Kidney epithelial cell (primary cell): ENCODE data around the gene TRIP6. TPM values are rescaled to one million over a fixed set of nuclear protein-coding genes. Genes with fewer than 3 reads are reported as not detected.

Experiments used
- DNase-seq: peaks from one replicate; pipeline ENCODE4 v3.0.0-alpha.2; 2010; ENCODE audit warnings: low read depth
- H3K27me3 ChIP-seq: 2 replicates; pipeline ENCODE4 v1.6.0; 2011; ENCODE audit warnings: low read length; ENCODE audit not compliant: control insufficient read depth, insufficient read depth
- H3K36me3 ChIP-seq: 2 replicates; pipeline ENCODE4 v1.5.1; 2011; ENCODE audit warnings: low read length; ENCODE audit not compliant: control insufficient read depth, insufficient read depth
- H3K4me3 ChIP-seq: 2 replicates; pipeline ENCODE4 v1.5.1; 2011; ENCODE audit warnings: low read depth, mild to moderate bottlenecking, control low read depth, low read length
- total RNA-seq: library from RNA; depleted of rRNA; stranded (reverse); fragments of >200 nt; gene quantifications from 2 replicates; pipeline ENCODE4 v1.2.3, GENCODE V29; 2015
- TF ChIP-seq, protein P1 (sequence below): IDR thresholded peaks from 2 replicates; pipeline ENCODE4 v1.5.1; 2011; ENCODE audit warnings: mild to moderate bottlenecking, moderate library complexity, low read length, control low read depth, inconsistent platforms; ENCODE audit not compliant: insufficient read depth, poor library complexity, severe bottlenecking

Gene TRIP6
- total RNA-seq, 1 donor from 2014 or later: 114 TPM

- Histone ChIP-seq H3K4me3 (no peak overlapping the region), H3K27me3 (peaks cover 28% of the 10 kb centered on the region), H3K36me3 (no peaks in the 10 kb centered on the region)
- TF ChIP-seq, protein P1, sequence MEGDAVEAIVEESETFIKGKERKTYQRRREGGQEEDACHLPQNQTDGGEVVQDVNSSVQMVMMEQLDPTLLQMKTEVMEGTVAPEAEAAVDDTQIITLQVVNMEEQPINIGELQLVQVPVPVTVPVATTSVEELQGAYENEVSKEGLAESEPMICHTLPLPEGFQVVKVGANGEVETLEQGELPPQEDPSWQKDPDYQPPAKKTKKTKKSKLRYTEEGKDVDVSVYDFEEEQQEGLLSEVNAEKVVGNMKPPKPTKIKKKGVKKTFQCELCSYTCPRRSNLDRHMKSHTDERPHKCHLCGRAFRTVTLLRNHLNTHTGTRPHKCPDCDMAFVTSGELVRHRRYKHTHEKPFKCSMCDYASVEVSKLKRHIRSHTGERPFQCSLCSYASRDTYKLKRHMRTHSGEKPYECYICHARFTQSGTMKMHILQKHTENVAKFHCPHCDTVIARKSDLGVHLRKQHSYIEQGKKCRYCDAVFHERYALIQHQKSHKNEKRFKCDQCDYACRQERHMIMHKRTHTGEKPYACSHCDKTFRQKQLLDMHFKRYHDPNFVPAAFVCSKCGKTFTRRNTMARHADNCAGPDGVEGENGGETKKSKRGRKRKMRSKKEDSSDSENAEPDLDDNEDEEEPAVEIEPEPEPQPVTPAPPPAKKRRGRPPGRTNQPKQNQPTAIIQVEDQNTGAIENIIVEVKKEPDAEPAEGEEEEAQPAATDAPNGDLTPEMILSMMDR: no peak
- DNase-seq: no peak
Observed at GRCh38 chr7:100892364-100893317, 25.5 kb downstream of the TRIP6 start.

GRCh38 chr7:100893318-100893895, 26.2 kb downstream of the TRIP6 start:
- Histone ChIP-seq H3K36me3 (no peaks in the 10 kb centered on the region), H3K27me3 (peaks cover 28% of the 10 kb centered on the region), H3K4me3 (no peak overlapping the region)
- TF ChIP-seq, protein P1: no peak
- DNase-seq: no peak

GRCh38 chr7:100893910-100894721, 26.9 kb downstream of the TRIP6 start:
- H3K36me3 ChIP-seq: no peaks in the 10 kb centered on the region
- H3K27me3 ChIP-seq: peaks cover 28% of the 10 kb centered on the region
- TF ChIP-seq, protein P1: no peak
- H3K4me3 ChIP-seq: no peak overlapping the region
- no peak for DNase-seq

DNA sequence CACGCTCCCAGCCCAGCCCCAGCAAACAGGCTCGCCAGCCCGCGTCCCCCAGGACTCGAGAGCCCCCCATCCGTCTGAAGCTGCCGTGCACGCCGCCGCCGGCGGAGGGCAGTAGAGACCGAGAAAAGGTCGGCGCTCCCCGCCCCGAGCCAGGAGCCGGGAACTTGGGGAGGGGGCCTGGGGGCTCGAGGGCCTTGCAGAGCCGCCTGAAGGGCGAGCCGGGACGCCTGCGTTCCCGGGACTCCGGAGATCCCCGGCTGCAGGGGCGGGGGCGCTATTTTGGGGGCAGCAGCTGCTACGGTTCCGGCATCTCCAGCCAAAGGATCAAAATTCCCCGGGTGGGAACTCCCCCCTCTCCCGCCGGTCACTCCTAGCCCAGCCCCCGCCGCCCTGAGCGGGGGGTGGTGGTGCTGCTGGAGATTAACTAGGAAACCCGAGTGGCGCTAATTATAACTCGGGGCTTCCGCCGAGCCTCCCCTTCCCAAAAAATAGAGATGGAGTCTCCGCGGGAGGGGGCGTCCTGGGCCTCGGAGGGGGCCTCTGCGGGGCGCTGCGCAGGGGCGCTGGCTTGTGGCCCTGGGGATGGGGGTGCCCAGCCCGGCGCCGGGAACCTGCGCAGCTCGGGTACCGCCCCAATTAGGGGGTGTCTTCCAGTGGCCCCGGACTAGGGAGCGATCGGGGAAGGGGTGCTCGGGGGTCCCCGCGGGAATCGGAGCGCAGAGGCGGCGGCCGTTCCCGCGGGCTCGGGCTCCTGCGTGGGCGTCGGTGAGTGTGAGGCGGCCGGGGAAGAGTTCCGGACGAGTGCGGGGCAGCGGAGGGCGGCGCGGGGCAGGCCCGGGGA, 27.9 kb downstream of the TRIP6 start:
- Histone ChIP-seq H3K36me3 (no peaks in the 10 kb centered on the region), H3K27me3 (peaks cover 28% of the 10 kb centered on the region), H3K4me3 (peak overlapping the region; percentile 37)
- no peak for DNase-seq
- TF ChIP-seq, protein P1: peak; percentile 83

- Histone ChIP-seq H3K4me3 (peak within 1 kb of the TSS; percentile 37), H3K27me3 (peaks cover 28% of the 10 kb centered on the region), H3K36me3 (no peaks in the 10 kb centered on the region)
- TF ChIP-seq, protein P1: no peak
- DNase-seq: no peak
Observed at GRCh38 chr7:100895701-100895955, 28.4 kb downstream of the TRIP6 start, which contains the start of gene ACHE. Gene ACHE, minus strand, starts transcription at chr7:100895888. Its CDS starts 1,656 bp downstream, at chr7:100894232.
